Right lobe of liver (tissue), 6 donors: Measurements from ENCODE around the gene NCAM2. TPM values are rescaled to one million over a fixed set of nuclear protein-coding genes. Genes with fewer than 3 reads are reported as not detected.

Experiments used
- ATAC-seq, 4 donors: fragments of 200-7000 bp; cut with Tn5 transposase; one replicate each; pipeline ENCODE4 v1.9.1; 2020; ENCODE audit warnings: mild to moderate bottlenecking in 4 of 4, moderate library complexity in 4 of 4
- DNase-seq, 3 donors: peaks; one replicate each; pipeline ENCODE4 v3.0.0-alpha.2; 2020
- H3K27ac ChIP-seq, 3 donors: fragments of 200-600 bp; one replicate each; pipeline ENCODE4 v1.8.0; 2022
- H3K27me3 ChIP-seq, 2 donors: fragments of 200-600 bp; one replicate each; pipeline ENCODE4 v1.8.0; 2022
- H3K36me3 ChIP-seq, 4 donors: fragments of 200-600 bp; sonication (generic) in 1 of 4; one replicate each; pipeline versions ENCODE4 v1.5.1 to v1.8.0; 2017 to 2022; ENCODE audit warnings: control low read depth in 1 of 4
- H3K4me1 ChIP-seq, 4 donors: fragments of 200-600 bp; sonication (generic) in 1 of 4; one replicate each; pipeline versions ENCODE4 v1.5.1 to v1.8.0; 2017 to 2022; ENCODE audit warnings: control low read depth in 1 of 4
- H3K4me3 ChIP-seq, 3 donors: fragments of 200-600 bp; one replicate each; pipeline ENCODE4 v1.8.0; 2022
- H3K9me3 ChIP-seq, 4 donors: fragments of 200-600 bp; sonication (generic) in 1 of 4; one replicate each; pipeline versions ENCODE4 v1.5.1 to v1.8.0; 2017 to 2022; ENCODE audit warnings: control low read depth in 1 of 4
- POLR2A ChIP-seq: fragments of 450-650 bp; IDR thresholded peaks from one replicate; pipeline ENCODE4 v1.6.1; 2017; ENCODE audit warnings: antibody characterized with exemption, mild to moderate bottlenecking
- WGBS: methylation state at CpG from one replicate; pipeline ENCODE4 v1.1.6; 2018; ENCODE audit warnings: low coverage, low lambda C conversion rate; ENCODE audit not compliant: insufficient coverage; ENCODE audit errors: missing lambda C conversion rate; 5-methylcytosine and 5-hydroxymethylcytosine counted together
- intact Hi-C, 2 donors: fragments of 100-400 bp; cut with DNase I; formaldehyde crosslinking; loops; one replicate each; pipeline versions ENCODE4 v1.11.2 to v1.14.1; 2022
- total RNA-seq, 6 experiments: library from RNA; depleted of rRNA in 2 of 6; stranded (reverse); fragments of >200 nt in 2 of 6; fragmentation: NEBNext Ultra II Directional in 3 of 6; extraction: Animal tissue kit (Norgen Biotek cat#: 25700) in 3 of 6; gene quantifications; one replicate each; pipeline versions ENCODE4 v1.1.0 to v1.2.4, GENCODE V29; 2016 to 2023
- TF ChIP-seq, protein P1 (sequence below), 4 donors: fragments of 200-600 bp in 3 of 4; fragments of 450-650 bp in 1 of 4; IDR thresholded peaks; one replicate each; pipeline versions ENCODE4 v1.5.1 to v1.8.0; 2016 to 2022; ENCODE audit warnings: antibody characterized with exemption in 4 of 4, mild to moderate bottlenecking in 2 of 4
- donor health status: DM: no; HTN: yes; CAD: no.
- donor health status: DM: no; HTN: no; CAD: no.
- donor health status: DM: no; HTN: no; CAD: no.
- donor health status: DM: no; HTN: yes; CAD: no.
- donor health status: DM: no; HTN: yes; CAD: no.

Gene NCAM2
- total RNA-seq, 6 experiments from 2014 or later = 0.38 to 1.4 (median 0.81) TPM; not detected in 2

DNA sequence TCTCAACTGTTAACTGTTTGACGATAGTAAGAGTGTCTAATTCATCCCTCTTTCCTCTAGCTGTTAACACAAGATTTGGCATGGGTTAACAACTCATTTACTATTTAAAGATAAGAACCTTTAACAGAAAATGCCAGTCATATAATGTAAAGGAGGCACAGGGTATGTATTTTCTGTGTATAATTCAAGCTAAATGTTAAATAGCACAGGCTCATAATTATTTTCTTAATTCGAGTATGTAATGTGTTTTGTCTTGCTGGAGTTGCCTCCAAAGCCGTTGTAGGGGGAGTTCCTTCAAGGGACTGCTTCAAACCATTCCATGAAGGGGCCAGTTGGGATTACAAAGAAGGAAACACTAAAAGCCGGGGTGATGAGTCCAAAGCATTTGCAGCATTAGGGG, 111.5 kb downstream of the NCAM2 start:
- Histone ChIP-seq H3K4me1 (no peaks in the 10 kb centered on the region), H3K27ac (no peak overlapping the region), H3K4me3 (no peak overlapping the region), H3K36me3 (no peaks in the 10 kb centered on the region), H3K27me3 (no peaks in the 10 kb centered on the region), H3K9me3 (no peaks in the 10 kb centered on the region)
- no peak for TF ChIP-seq POLR2A
- TF ChIP-seq, protein P1, sequence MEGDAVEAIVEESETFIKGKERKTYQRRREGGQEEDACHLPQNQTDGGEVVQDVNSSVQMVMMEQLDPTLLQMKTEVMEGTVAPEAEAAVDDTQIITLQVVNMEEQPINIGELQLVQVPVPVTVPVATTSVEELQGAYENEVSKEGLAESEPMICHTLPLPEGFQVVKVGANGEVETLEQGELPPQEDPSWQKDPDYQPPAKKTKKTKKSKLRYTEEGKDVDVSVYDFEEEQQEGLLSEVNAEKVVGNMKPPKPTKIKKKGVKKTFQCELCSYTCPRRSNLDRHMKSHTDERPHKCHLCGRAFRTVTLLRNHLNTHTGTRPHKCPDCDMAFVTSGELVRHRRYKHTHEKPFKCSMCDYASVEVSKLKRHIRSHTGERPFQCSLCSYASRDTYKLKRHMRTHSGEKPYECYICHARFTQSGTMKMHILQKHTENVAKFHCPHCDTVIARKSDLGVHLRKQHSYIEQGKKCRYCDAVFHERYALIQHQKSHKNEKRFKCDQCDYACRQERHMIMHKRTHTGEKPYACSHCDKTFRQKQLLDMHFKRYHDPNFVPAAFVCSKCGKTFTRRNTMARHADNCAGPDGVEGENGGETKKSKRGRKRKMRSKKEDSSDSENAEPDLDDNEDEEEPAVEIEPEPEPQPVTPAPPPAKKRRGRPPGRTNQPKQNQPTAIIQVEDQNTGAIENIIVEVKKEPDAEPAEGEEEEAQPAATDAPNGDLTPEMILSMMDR (IDR thresholded peaks at IDR 0.05) = no peak
- intact Hi-C loops = no loop called here
- WGBS = 44% methylated on average over 4 of the region's 4 CpGs
- DNase-seq = no peak
- no peak for ATAC-seq

DNA sequence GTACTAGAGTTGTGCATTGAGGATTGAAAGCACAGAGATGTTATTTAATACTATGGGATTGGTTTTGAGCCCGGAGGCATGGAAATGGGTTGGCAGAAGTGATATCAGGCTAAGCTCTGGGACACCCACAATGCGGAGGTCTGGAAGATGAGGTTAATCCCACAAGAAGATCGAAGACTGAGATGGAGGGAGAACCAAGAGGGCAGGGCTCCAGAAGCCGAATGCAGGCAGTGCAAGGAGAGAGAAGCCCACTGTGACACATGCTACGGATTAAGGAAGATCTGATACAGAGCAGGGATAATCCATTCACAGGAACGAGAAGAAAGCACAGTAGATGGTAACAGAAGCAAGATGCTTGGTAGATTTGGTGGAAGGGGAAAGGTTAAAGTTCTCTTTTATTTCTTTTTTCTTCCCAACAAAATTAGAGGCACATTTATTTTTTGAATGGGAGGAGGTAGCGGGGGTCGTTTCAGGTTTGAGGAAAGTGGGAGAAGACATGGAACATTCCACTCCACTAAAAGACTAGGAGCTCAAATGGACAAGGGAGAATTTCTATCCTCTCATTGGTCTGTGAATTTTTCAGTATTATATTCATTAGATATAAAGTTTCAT, 113.2 kb downstream of the NCAM2 start:
- Histone ChIP-seq H3K27me3 (no peaks in the 10 kb centered on the region), H3K9me3 (no peaks in the 10 kb centered on the region), H3K27ac (no peak overlapping the region), H3K4me1 (no peaks in the 10 kb centered on the region), H3K4me3 (no peak overlapping the region), H3K36me3 (no peaks in the 10 kb centered on the region)
- DNase-seq (no peak), ATAC-seq (no peak)
- intact Hi-C loops = no loop called here
- 46% methylated on average over 8 of the region's 8 CpGs for WGBS
- TF ChIP-seq, protein P1 (IDR thresholded peaks at IDR 0.05) = no peak
- TF ChIP-seq POLR2A = no peak

DNA sequence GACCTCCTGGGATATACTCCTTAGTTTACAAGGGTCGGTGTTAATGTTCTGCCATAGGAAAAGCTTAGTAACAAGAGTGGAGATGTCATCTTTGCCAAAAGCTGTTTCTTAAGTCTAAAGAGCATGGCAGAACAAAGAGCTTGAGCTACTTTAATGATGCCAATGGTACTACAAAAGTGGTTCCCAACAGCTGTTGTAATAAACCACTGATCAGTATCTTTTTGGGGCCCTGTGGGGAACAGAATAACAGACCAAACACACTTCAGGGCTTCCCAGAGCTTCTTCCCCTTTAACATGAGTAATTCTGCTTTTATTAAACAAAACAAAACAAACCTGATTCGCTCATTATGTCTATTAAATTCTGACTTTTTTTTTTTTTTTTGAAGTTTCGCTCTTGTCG, 116.3 kb downstream of the NCAM2 start:
- no peak for TF ChIP-seq POLR2A
- TF ChIP-seq, protein P1 (IDR thresholded peaks at IDR 0.05) = no peak
- no peaks in the 10 kb centered on the region for H3K9me3 ChIP-seq
- intact Hi-C loops = no loop called here
- no peak overlapping the region for H3K4me3 ChIP-seq
- 69% methylated on average over 4 of the region's 4 CpGs for WGBS
- no peak overlapping the region for H3K27ac ChIP-seq
- H3K4me1 ChIP-seq = no peaks in the 10 kb centered on the region
- no peaks in the 10 kb centered on the region for H3K27me3 ChIP-seq
- no peak for ATAC-seq
- no peak for DNase-seq
- no peaks in the 10 kb centered on the region for H3K36me3 ChIP-seq

DNA sequence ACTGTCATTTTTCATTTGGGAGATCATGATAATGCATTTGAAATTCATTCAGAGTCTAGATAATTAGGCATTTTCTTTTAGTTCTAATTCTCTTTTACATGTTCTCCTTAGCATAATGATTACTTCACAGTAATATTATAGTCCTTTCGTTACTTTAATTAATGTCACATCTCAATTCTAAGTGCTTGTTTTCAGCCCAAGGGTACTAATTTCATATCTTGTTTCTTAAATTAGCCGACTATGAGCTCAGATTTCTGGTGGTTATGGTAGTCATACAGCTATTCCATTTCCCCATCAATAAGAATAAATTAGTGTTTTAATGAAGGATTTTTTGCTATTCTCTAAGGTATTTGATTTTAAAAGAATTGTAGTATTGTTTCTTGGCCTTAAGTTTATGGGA, 120.9 kb downstream of the NCAM2 start:
- Histone ChIP-seq H3K4me1 (no peaks in the 10 kb centered on the region), H3K27ac (no peak overlapping the region), H3K9me3 (no peaks in the 10 kb centered on the region), H3K4me3 (no peak overlapping the region), H3K27me3 (no peaks in the 10 kb centered on the region), H3K36me3 (no peaks in the 10 kb centered on the region)
- intact Hi-C loops = no loop called here
- 54% methylated on average over 2 of the region's 2 CpGs for WGBS
- no peak for ATAC-seq
- TF ChIP-seq POLR2A = no peak
- TF ChIP-seq, protein P1 (IDR thresholded peaks at IDR 0.05) = no peak
- DNase-seq = no peak

DNA sequence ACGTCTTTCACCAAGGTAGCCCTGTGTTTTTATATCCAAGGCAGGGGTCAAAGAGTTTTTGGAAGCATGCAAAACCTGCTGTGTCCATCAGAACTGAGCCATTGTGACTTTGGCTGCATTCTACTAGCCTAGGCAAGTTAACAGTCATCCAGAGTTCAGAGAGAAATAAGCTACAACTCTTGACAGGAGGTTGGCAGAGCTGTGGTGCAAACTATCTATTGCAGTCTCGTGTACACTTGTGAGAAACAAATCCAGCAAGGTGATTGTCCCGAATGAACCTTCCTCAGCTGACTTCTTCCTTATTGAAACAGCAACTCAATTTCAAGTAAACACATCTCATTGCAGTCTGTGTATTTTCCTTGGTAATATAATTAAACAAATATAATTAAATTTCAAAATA, 124.5 kb downstream of the NCAM2 start:
- 26% methylated on average over 3 of the region's 3 CpGs for WGBS
- Histone ChIP-seq H3K36me3 (no peaks in the 10 kb centered on the region), H3K27me3 (no peaks in the 10 kb centered on the region), H3K9me3 (no peaks in the 10 kb centered on the region), H3K4me3 (no peak overlapping the region), H3K4me1 (no peaks in the 10 kb centered on the region), H3K27ac (no peak overlapping the region)
- TF ChIP-seq, protein P1 (IDR thresholded peaks at IDR 0.05) = no peak
- TF ChIP-seq POLR2A = no peak
- no peak for DNase-seq
- intact Hi-C loops = no loop called here
- ATAC-seq = no peak
